ENCODE data around the gene ELMOD2. TPM values are rescaled to one million over a fixed set of nuclear protein-coding genes. Genes with fewer than 3 reads are reported as not detected.

ELMOD2 gene
- total and polyA plus RNA-seq, 2 of the 13 experiments (the other 11 are each of a cell fraction or from before 2014, with no cell fraction given): 10.2 to 38.1 TPM

GRCh38 chr4:140523857-140524742 is at the start of gene ELMOD2 (continued):
- TF ChIP-seq PREB (CRISPR knock-in tag; IDR thresholded peaks at IDR 0.05) (no peak), RFX5 (IDR thresholded peaks at IDR 0.05; ENCODE audit: low read depth, low read length) (peak; percentile 75), ELF4 (CRISPR knock-in tag; IDR thresholded peaks at IDR 0.05; ENCODE audit: borderline replicate concordance) (no peak), GATAD1 (CRISPR knock-in tag; IDR thresholded peaks at IDR 0.05) (peak; percentile 86), ZNF576 (CRISPR knock-in tag; IDR thresholded peaks at IDR 0.05) (no peak), IKZF4 (CRISPR knock-in tag; IDR thresholded peaks at IDR 0.05; ENCODE audit: borderline replicate concordance, low read depth, not compliant biosample characterization) (peak; percentile 80), GPBP1L1 (CRISPR knock-in tag; IDR thresholded peaks at IDR 0.05) (no peak), ARID2 (CRISPR knock-in tag; IDR thresholded peaks at IDR 0.05; ENCODE audit: borderline replicate concordance) (peak; percentile 60; the same call in 1 of the 2 replicates), BHLHE40 (IDR thresholded peaks at IDR 0.05; ENCODE audit: low read length) (no peak), MXD3 (CRISPR knock-in tag; IDR thresholded peaks at IDR 0.05) (peak; percentile 42; the same call in 1 of the 2 replicates), ZNF407 (CRISPR knock-in tag; IDR thresholded peaks at IDR 0.05; ENCODE audit: not compliant biosample characterization) (peak; percentile 89), SKI (IDR thresholded peaks at IDR 0.05; ENCODE audit: partially characterized antibody) (peak; percentile 61), GABPA (IDR thresholded peaks at IDR 0.05; ENCODE audit: low read depth, low read length) (peak; percentile 87), GABPA (CRISPR knock-in tag; IDR thresholded peaks at IDR 0.05; ENCODE audit: low read depth) (peak; percentile 92), PPARG (CRISPR knock-in tag; conservative IDR thresholded peaks at IDR 0.05) (no peak; the same call in 1 of the 2 replicates)
